LNCaP clone FGC (cell line): ENCODE results near the gene SCML2.

Experiments used
- DNase-seq: peaks from one replicate; pipeline ENCODE4 v3.0.0-alpha.2; 2011; ENCODE audit warnings: low read depth
- H3K4me3 ChIP-seq: 2 replicates; pipeline ENCODE4 v1.5.1; 2011; ENCODE audit warnings: mild to moderate bottlenecking, low read depth, low read length, control low read depth
- CTCF ChIP-seq: IDR thresholded peaks from 2 replicates; pipeline ENCODE4 v1.5.1; 2012; ENCODE audit warnings: mild to moderate bottlenecking; ENCODE audit not compliant: control insufficient read depth, insufficient read depth; ENCODE audit errors: extremely low read depth

The SCML2 gene

GRCh38 chrX:18227458-18227857 is 127.0 kb downstream of the SCML2 start:
- TF ChIP-seq CTCF = no peak
- no peak overlapping the region for H3K4me3 ChIP-seq
- DNase-seq = no peak

- TF ChIP-seq CTCF = no peak
- no peak for DNase-seq
- H3K4me3 ChIP-seq = no peak within 1 kb of the TSS
Measured at GRCh38 chrX:18220786-18221185, 133.7 kb downstream of the SCML2 start, which contains the start of gene BEND2. BEND2 (minus strand) TSS chrX:18220886; CDS start chrX:18220750, 136 bp downstream.

- peak; percentile 6 for DNase-seq
- TF ChIP-seq CTCF = peak; percentile 14; the same call in 1 of the 2 replicates
- no peak overlapping the region for H3K4me3 ChIP-seq
Measured at GRCh38 chrX:18210470-18210869, 144.0 kb downstream of the SCML2 start.

GRCh38 chrX:18206657-18207056 is 147.8 kb downstream of the SCML2 start:
- no peak for TF ChIP-seq CTCF
- H3K4me3 ChIP-seq = no peak overlapping the region
- no peak for DNase-seq

GRCh38 chrX:18203631-18204030 is 150.9 kb downstream of the SCML2 start:
- no peak overlapping the region for H3K4me3 ChIP-seq
- TF ChIP-seq CTCF = no peak
- DNase-seq = no peak

GRCh38 chrX:18194688-18195087 is 159.8 kb downstream of the SCML2 start:
- no peak overlapping the region for H3K4me3 ChIP-seq
- DNase-seq = no peak
- TF ChIP-seq CTCF = no peak
